Measurements from ENCODE around the gene CCR1.

- no peak for TF ChIP-seq POLR2AphosphoS5 (IDR thresholded peaks at IDR 0.05; ENCODE audit: low read depth)
- TF ChIP-seq EZH2phosphoT487 (IDR thresholded peaks at IDR 0.05; ENCODE audit: unreplicated experiment): no peak
- no peak for TF ChIP-seq EZH2 (IDR thresholded peaks at IDR 0.05; ENCODE audit: low read depth, unreplicated experiment)
- no peak; a peak in 1 of 4 replicates for TF ChIP-seq CTCF (conservative IDR thresholded peaks at IDR 0.05; ENCODE audit: low read depth in 2 of 2)
- TF ChIP-seq ZNF114 (CRISPR knock-in tag; IDR thresholded peaks at IDR 0.05): no peak
- TF ChIP-seq ETS1 (IDR thresholded peaks at IDR 0.05): no peak
- no peak for TF ChIP-seq REST (IDR thresholded peaks at IDR 0.05; ENCODE audit: unreplicated experiment)
- TF ChIP-seq ZNF462 (CRISPR knock-in tag; IDR thresholded peaks at IDR 0.05): no peak
- TF ChIP-seq NANOG (IDR thresholded peaks at IDR 0.05; ENCODE audit: borderline replicate concordance): no peak
- no peak for TF ChIP-seq JUNB (IDR thresholded peaks at IDR 0.05; ENCODE audit: unreplicated experiment)
These were observed 24.8 kb downstream of the CCR1 start for GRCh38 chr3:46183330-46183729.
